GM15510 (cell line): ENCODE data around the gene CCDC24.

Experiments
- POLR2A ChIP-seq: IDR thresholded peaks from 3 replicates; pipeline ENCODE4 v1.6.1; 2011; ENCODE audit warnings: borderline replicate concordance; ENCODE audit not compliant: insufficient read length; ENCODE audit errors: extremely low read depth

CCDC24 gene

GRCh38 chr1:43995984-43996732 is 4.8 kb downstream of the CCDC24 start:
- TF ChIP-seq POLR2A: no peak

GRCh38 chr1:43996733-43997115 is 5.3 kb downstream of the CCDC24 start:
- TF ChIP-seq POLR2A: no peak

- TF ChIP-seq POLR2A: no peak
Observed at GRCh38 chr1:43997295-43997999, 6.0 kb downstream of the CCDC24 start.

GRCh38 chr1:43998000-43998378 is 6.6 kb downstream of the CCDC24 start:
- TF ChIP-seq POLR2A: no peak

- no peak for TF ChIP-seq POLR2A
Observed at GRCh38 chr1:43999455-43999854, 8.1 kb downstream of the CCDC24 start.

GRCh38 chr1:44000122-44000665 is 8.8 kb downstream of the CCDC24 start:
- no peak for TF ChIP-seq POLR2A

- no peak for TF ChIP-seq POLR2A
Observed at GRCh38 chr1:44002165-44002564, 10.8 kb downstream of the CCDC24 start.

GRCh38 chr1:44002606-44003157 is 11.3 kb downstream of the CCDC24 start:
- no peak for TF ChIP-seq POLR2A

- no peak for TF ChIP-seq POLR2A
Observed at GRCh38 chr1:44008259-44008658, 16.9 kb downstream of the CCDC24 start.

GRCh38 chr1:44010935-44011471 is 19.6 kb downstream of the CCDC24 start:
- no peak for TF ChIP-seq POLR2A

- no peak for TF ChIP-seq POLR2A
Observed at GRCh38 chr1:44012404-44012803, 21.0 kb downstream of the CCDC24 start.

GRCh38 chr1:44012941-44013609 is 21.7 kb downstream of the CCDC24 start:
- TF ChIP-seq POLR2A: no peak

GRCh38 chr1:44013949-44014348 is 22.6 kb downstream of the CCDC24 start:
- TF ChIP-seq POLR2A: no peak

- no peak for TF ChIP-seq POLR2A
Observed at GRCh38 chr1:44014365-44015104, 23.1 kb downstream of the CCDC24 start.

- TF ChIP-seq POLR2A: no peak
Observed at GRCh38 chr1:44015206-44015605, 23.8 kb downstream of the CCDC24 start.
